Neuronal stem cell (in vitro differentiated cells): Measurements from ENCODE around the gene LMF1.

Source experiments
- DNase-seq: peaks from one replicate; pipeline ENCODE4 v3.0.0-alpha.2; 2013; ENCODE audit warnings: low spot score
- H2AFZ ChIP-seq: one replicate; pipeline ENCODE4 v1.6.1; 2013; ENCODE audit warnings: mild to moderate bottlenecking, low read length, inconsistent platforms
- H2AK5ac ChIP-seq: 2 replicates; pipeline ENCODE4 v1.6.1; 2013; ENCODE audit warnings: low read depth, mild to moderate bottlenecking, inconsistent platforms, low read length, moderate library complexity, mixed read lengths
- H2BK120ac ChIP-seq: 2 replicates; pipeline ENCODE4 v1.6.1; 2013; ENCODE audit warnings: low read depth, mild to moderate bottlenecking, inconsistent platforms, low read length, moderate library complexity, mixed read lengths
- H2BK12ac ChIP-seq: one replicate; pipeline ENCODE4 v1.6.1; 2013; ENCODE audit warnings: low read length, inconsistent platforms
- H2BK15ac ChIP-seq: 2 replicates; pipeline ENCODE4 v1.6.1; 2013; ENCODE audit warnings: mild to moderate bottlenecking, low read length, inconsistent platforms, mixed read lengths
- H2BK5ac ChIP-seq: one replicate; pipeline ENCODE4 v1.6.1; 2013; ENCODE audit warnings: inconsistent platforms, mild to moderate bottlenecking, low read length, moderate library complexity
- H3K14ac ChIP-seq: one replicate; pipeline ENCODE4 v1.6.1; 2013; ENCODE audit warnings: low read length, inconsistent platforms
- H3K18ac ChIP-seq: 2 replicates; pipeline ENCODE4 v1.6.1; 2013; ENCODE audit warnings: low read length, inconsistent platforms
- H3K23ac ChIP-seq: 2 replicates; pipeline ENCODE4 v1.6.1; 2013; ENCODE audit warnings: low read depth, mild to moderate bottlenecking, mixed read lengths, low read length, inconsistent platforms; ENCODE audit not compliant: poor library complexity
- H3K27ac ChIP-seq: replicated peaks from 3 replicates; pipeline ENCODE4 v1.5.1; 2013; ENCODE audit warnings: low read length, inconsistent platforms
- H3K27me3 ChIP-seq, 3 experiments: 2 replicates each; pipeline ENCODE4 v1.6.1; 2013; ENCODE audit warnings: low read length in 3 of 3, mild to moderate bottlenecking in 2 of 3, inconsistent platforms in 1 of 3, low read depth in 1 of 3, mixed read lengths in 1 of 3, moderate library complexity in 1 of 3; ENCODE audit not compliant: control insufficient read depth in 3 of 3, insufficient read depth in 3 of 3
- H3K36me3 ChIP-seq, 2 donors: replicated peaks in 1 of 2; 2 replicates each; pipeline ENCODE4 v1.6.1; 2013; ENCODE audit warnings: low read length in 2 of 2; ENCODE audit not compliant: control insufficient read depth in 2 of 2, insufficient read depth in 2 of 2
- H3K4ac ChIP-seq: 2 replicates; pipeline ENCODE4 v1.6.1; 2013; ENCODE audit warnings: inconsistent platforms, mild to moderate bottlenecking, low read length, moderate library complexity
- H3K4me1 ChIP-seq, 2 donors: 1 replicate in 1 of 2; 2 replicates in 1 of 2; pipeline ENCODE4 v1.6.1; 2013; ENCODE audit warnings: low read length in 2 of 2, low read depth in 1 of 2; ENCODE audit not compliant: control insufficient read depth in 2 of 2, insufficient read depth in 1 of 2
- H3K4me2 ChIP-seq: one replicate; pipeline ENCODE4 v1.6.1; 2013; ENCODE audit warnings: mild to moderate bottlenecking, low read length, inconsistent platforms; ENCODE audit not compliant: insufficient read depth, poor library complexity, severe bottlenecking
- H3K4me3 ChIP-seq, 2 donors: 2 replicates each; pipeline ENCODE4 v1.5.1; 2013; ENCODE audit warnings: low read length in 2 of 2, mild to moderate bottlenecking in 2 of 2, inconsistent platforms in 1 of 2, moderate library complexity in 1 of 2
- H3K79me1 ChIP-seq: one replicate; pipeline ENCODE4 v1.6.1; 2013; ENCODE audit warnings: low read depth, mild to moderate bottlenecking, inconsistent platforms, low read length, moderate library complexity
- H3K9ac ChIP-seq: one replicate; pipeline ENCODE4 v1.6.1; 2013; ENCODE audit warnings: mild to moderate bottlenecking, low read depth, low read length, inconsistent platforms; ENCODE audit not compliant: poor library complexity
- H3K9me3 ChIP-seq, 2 donors: replicated peaks in 1 of 2; 2 replicates each; pipeline versions ENCODE3 to v1.6.1; 2013; ENCODE audit warnings: low read length in 2 of 2, mild to moderate bottlenecking in 2 of 2, inconsistent platforms in 1 of 2, low read depth in 1 of 2, mixed read lengths in 1 of 2, moderate library complexity in 1 of 2; ENCODE audit not compliant: control insufficient read depth in 2 of 2, insufficient read depth in 1 of 2
- H4K8ac ChIP-seq: one replicate; pipeline ENCODE4 v1.6.1; 2013; ENCODE audit warnings: low read depth, mild to moderate bottlenecking, inconsistent platforms, low read length, moderate library complexity
- H4K91ac ChIP-seq: one replicate; pipeline ENCODE4 v1.6.1; 2013; ENCODE audit warnings: low read length, low read depth, mild to moderate bottlenecking, inconsistent platforms; ENCODE audit not compliant: poor library complexity
- WGBS, 2 donors: extraction: QIAGEN DNeasy Blood & Tissue Kit; methylation state at CpG; one replicate each; pipeline ENCODE4 v1.1.7; 2013; ENCODE audit warnings: missing lambda C conversion rate in 2 of 2, mixed read lengths in 1 of 2; ENCODE audit not compliant: insufficient read length in 2 of 2, insufficient replicate concordance in 1 of 2; ENCODE audit errors: extremely low coverage in 2 of 2; 5-methylcytosine and 5-hydroxymethylcytosine counted together

Gene LMF1

GRCh38 chr16:966035-966434, 4.7 kb downstream of the LMF1 start:
- no peak overlapping the region for H4K8ac ChIP-seq
- H3K4ac ChIP-seq = no peak overlapping the region
- no peak overlapping the region for H3K18ac ChIP-seq
- no peak overlapping the region for H2AFZ ChIP-seq
- H3K27me3 ChIP-seq = peaks cover 0 to 2% (median 0%) of the 10 kb centered on the region in 3 experiments
- no peak overlapping the region for H2BK120ac ChIP-seq
- no peak overlapping the region for H2BK15ac ChIP-seq
- H3K27ac ChIP-seq = no peak overlapping the region
- no peak overlapping the region for H3K9ac ChIP-seq
- H3K4me3 ChIP-seq = no peak overlapping the region
- H2BK12ac ChIP-seq = no peak overlapping the region
- H3K4me1 ChIP-seq = peaks cover 4 to 21% of the 10 kb centered on the region in 2 donors
- H3K14ac ChIP-seq = no peak overlapping the region
- no peak overlapping the region for H3K4me2 ChIP-seq
- H2BK5ac ChIP-seq = no peak overlapping the region
- no CpG with 5 or more reads among the region's 18 CpGs for WGBS, 2 donors
- no peak overlapping the region for H2AK5ac ChIP-seq
- peaks cover 4 to 23% of the 10 kb centered on the region in 2 donors for H3K36me3 ChIP-seq
- DNase-seq = no peak
- H3K79me1 ChIP-seq = peaks cover 5% of the 10 kb centered on the region
- peaks cover 13 to 25% of the 10 kb centered on the region in 2 donors for H3K9me3 ChIP-seq
- H3K23ac ChIP-seq = peak overlapping the region; percentile 3
- no peak overlapping the region for H4K91ac ChIP-seq

DNA sequence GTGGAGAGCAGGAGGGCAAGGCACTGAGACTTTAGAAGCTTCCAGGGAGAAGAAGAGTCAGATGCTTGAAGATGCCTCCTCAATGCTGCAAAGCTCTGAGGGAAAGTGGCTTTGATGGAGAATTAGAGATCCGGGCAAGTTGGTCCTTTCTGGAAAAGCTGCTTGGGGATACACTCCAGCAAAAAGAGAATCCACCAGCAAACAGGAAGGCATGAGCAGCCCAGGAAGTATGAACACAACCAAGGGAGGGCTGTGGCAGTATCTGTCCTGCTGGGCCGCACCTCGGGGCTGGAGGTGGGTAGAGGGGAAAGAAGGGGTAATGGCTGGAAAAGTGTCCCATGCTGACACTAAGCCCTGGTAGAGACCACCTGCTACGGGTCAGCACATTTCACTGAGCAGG, 5.3 kb downstream of the LMF1 start:
- Histone ChIP-seq H2BK12ac (no peak overlapping the region), H3K14ac (no peak overlapping the region), H3K9ac (no peak overlapping the region), H3K4me1 (peaks cover 4 to 21% of the 10 kb centered on the region in 2 donors), H2AFZ (no peak overlapping the region), H3K4ac (no peak overlapping the region), H3K9me3 (peaks cover 13 to 25% of the 10 kb centered on the region in 2 donors), H3K79me1 (peaks cover 5% of the 10 kb centered on the region), H2AK5ac (no peak overlapping the region), H3K4me3 (no peak overlapping the region), H3K36me3 (peaks cover 4 to 23% of the 10 kb centered on the region in 2 donors), H2BK15ac (no peak overlapping the region), H2BK120ac (no peak overlapping the region), H3K18ac (no peak overlapping the region), H3K4me2 (no peak overlapping the region), H2BK5ac (no peak overlapping the region), H4K8ac (no peak overlapping the region), H3K27ac (no peak overlapping the region), H3K27me3 (peaks cover 0 to 2% (median 0%) of the 10 kb centered on the region in 3 experiments), H3K23ac (no peak overlapping the region), H4K91ac (no peak overlapping the region)
- no peak for DNase-seq
- no CpG with 5 or more reads among the region's 4 CpGs for WGBS, 2 donors

- Histone ChIP-seq H2AK5ac (no peak overlapping the region), H3K27me3 (peaks cover 0 to 2% (median 0%) of the 10 kb centered on the region in 3 experiments), H3K4ac (no peak overlapping the region), H3K14ac (no peak overlapping the region), H3K9me3 (peaks cover 13 to 25% of the 10 kb centered on the region in 2 donors), H3K79me1 (peaks cover 3% of the 10 kb centered on the region), H2BK5ac (no peak overlapping the region), H3K27ac (no peak overlapping the region), H2AFZ (no peak overlapping the region), H2BK120ac (no peak overlapping the region), H3K4me2 (no peak overlapping the region), H3K18ac (no peak overlapping the region), H2BK12ac (no peak overlapping the region), H3K23ac (peak overlapping the region; percentile 31), H3K4me3 (no peak overlapping the region), H3K4me1 (peaks cover 4 to 21% of the 10 kb centered on the region in 2 donors), H4K91ac (no peak overlapping the region), H2BK15ac (no peak overlapping the region), H4K8ac (no peak overlapping the region), H3K9ac (no peak overlapping the region), H3K36me3 (peaks cover 4 to 23% of the 10 kb centered on the region in 2 donors)
- WGBS, 2 donors = no CpG with 5 or more reads among the region's 13 CpGs
- no peak for DNase-seq
Measured at GRCh38 chr16:965036-965395, 5.8 kb downstream of the LMF1 start.

GRCh38 chr16:964356-965035, 6.3 kb downstream of the LMF1 start:
- no peaks in the 10 kb centered on the region for H3K27me3 ChIP-seq
- no peak overlapping the region for H3K4me3 ChIP-seq
- no peak overlapping the region for H2BK12ac ChIP-seq
- peaks cover 0 to 16% of the 10 kb centered on the region in 2 donors for H3K4me1 ChIP-seq
- no peak overlapping the region for H3K23ac ChIP-seq
- H4K8ac ChIP-seq = no peak overlapping the region
- no CpG with 5 or more reads among the region's 27 CpGs for WGBS, 2 donors
- H3K14ac ChIP-seq = no peak overlapping the region
- no peak overlapping the region for H4K91ac ChIP-seq
- H3K18ac ChIP-seq = no peak overlapping the region
- no peak overlapping the region for H2BK5ac ChIP-seq
- no peak overlapping the region for H2AK5ac ChIP-seq
- H3K4ac ChIP-seq = no peak overlapping the region
- H3K4me2 ChIP-seq = no peak overlapping the region
- H3K27ac ChIP-seq = no peak overlapping the region
- H2BK15ac ChIP-seq = no peak overlapping the region
- H2BK120ac ChIP-seq = no peak overlapping the region
- H3K79me1 ChIP-seq = peaks cover 3% of the 10 kb centered on the region
- DNase-seq = no peak
- no peak overlapping the region for H3K9ac ChIP-seq
- no peak overlapping the region for H2AFZ ChIP-seq
- H3K9me3 ChIP-seq = peaks cover 13 to 25% of the 10 kb centered on the region in 2 donors
- H3K36me3 ChIP-seq = peaks cover 4 to 23% of the 10 kb centered on the region in 2 donors
